ENCODE results near the gene MARCO.

DNA sequence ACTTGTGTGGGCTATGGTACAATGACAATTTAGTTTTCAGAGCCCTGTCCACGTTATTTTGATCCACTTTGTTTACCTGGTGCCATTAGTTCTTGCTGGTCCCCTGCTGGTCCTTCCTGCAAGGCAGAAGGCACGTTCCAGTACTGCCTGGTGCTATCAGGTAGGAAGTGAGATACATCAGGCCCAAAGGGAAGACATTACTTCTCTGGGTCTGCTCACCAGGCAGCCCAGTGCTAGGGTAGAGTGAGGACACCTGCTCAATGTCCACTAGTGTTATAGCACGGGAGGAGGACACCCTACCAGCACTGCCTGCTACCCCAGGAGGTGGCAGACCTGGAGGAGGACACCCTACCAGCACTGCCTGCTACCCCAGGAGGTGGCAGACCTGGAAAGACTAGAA is 23.7 kb downstream of the MARCO start:
- TF ChIP-seq POLR2AphosphoS5 (IDR thresholded peaks at IDR 0.05; ENCODE audit: low read depth, low read length) (no peak), REST (IDR thresholded peaks at IDR 0.05; ENCODE audit: insufficient read depth in 1 of 2, low read depth in 2 of 2, low read length in 2 of 2) (no peak), TAF1 (IDR thresholded peaks at IDR 0.05; ENCODE audit: borderline replicate concordance, insufficient read depth, low read length) (no peak), SIN3A (IDR thresholded peaks at IDR 0.05; ENCODE audit: borderline replicate concordance, insufficient read depth, low read length) (no peak)

All from PFSK-1 (cell line).